ENCODE results near the gene COX5A. TPM values are rescaled to one million over a fixed set of nuclear protein-coding genes. Genes with fewer than 3 reads are reported as not detected.

The COX5A gene
- total and polyA plus RNA-seq, 2 of the 13 experiments (the other 11 are each of a cell fraction or from before 2014, with no cell fraction given): 158 to 218 TPM

GRCh38 chr15:74889883-74890664 lies 47.8 kb downstream of the COX5A start, which contains the start of gene MPI (continued):
- TF ChIP-seq ZNF556 (CRISPR knock-in tag; IDR thresholded peaks at IDR 0.05; ENCODE audit: borderline replicate concordance) (peak; percentile 87; the same call in 1 of the 2 replicates), TBX3 (IDR thresholded peaks at IDR 0.05; ENCODE audit: borderline replicate concordance) (no peak), HDAC6 (IDR thresholded peaks at IDR 0.05; ENCODE audit: low read depth, low read length) (no peak), HNF1B (CRISPR knock-in tag; IDR thresholded peaks at IDR 0.05) (no peak), ZBTB44 (CRISPR knock-in tag; IDR thresholded peaks at IDR 0.05) (peak; percentile 26; the same call in 1 of the 2 replicates), PHF21A (CRISPR knock-in tag; IDR thresholded peaks at IDR 0.05) (peak; percentile 55; the same call in 1 of the 2 replicates), ZNF589 (CRISPR knock-in tag; conservative IDR thresholded peaks at IDR 0.05) (peak; percentile 90; the same call in 1 of the 2 replicates), ESRRA (CRISPR knock-in tag; IDR thresholded peaks at IDR 0.05; ENCODE audit: low read depth) (0 out of 2 replicates have a peak, but pooled peaks have one; percentile 55), ZNF33A (CRISPR knock-in tag; IDR thresholded peaks at IDR 0.05; ENCODE audit: borderline replicate concordance) (0 out of 2 replicates have a peak, but pooled peaks have one; percentile 76)
- TF ChIP-seq, protein P1, sequence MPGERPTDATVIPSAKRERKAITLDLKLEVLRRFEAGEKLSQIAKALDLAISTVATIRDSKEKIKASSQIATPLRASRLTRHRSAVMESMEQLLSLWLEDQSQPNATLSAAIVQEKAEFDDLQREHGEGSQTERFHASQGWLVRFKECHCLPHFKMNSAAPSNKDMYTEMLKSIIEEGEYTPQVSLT (CRISPR knock-in tag; IDR thresholded peaks at IDR 0.05; ENCODE audit: borderline replicate concordance, low read depth): no peak
- TF ChIP-seq, protein P2, sequence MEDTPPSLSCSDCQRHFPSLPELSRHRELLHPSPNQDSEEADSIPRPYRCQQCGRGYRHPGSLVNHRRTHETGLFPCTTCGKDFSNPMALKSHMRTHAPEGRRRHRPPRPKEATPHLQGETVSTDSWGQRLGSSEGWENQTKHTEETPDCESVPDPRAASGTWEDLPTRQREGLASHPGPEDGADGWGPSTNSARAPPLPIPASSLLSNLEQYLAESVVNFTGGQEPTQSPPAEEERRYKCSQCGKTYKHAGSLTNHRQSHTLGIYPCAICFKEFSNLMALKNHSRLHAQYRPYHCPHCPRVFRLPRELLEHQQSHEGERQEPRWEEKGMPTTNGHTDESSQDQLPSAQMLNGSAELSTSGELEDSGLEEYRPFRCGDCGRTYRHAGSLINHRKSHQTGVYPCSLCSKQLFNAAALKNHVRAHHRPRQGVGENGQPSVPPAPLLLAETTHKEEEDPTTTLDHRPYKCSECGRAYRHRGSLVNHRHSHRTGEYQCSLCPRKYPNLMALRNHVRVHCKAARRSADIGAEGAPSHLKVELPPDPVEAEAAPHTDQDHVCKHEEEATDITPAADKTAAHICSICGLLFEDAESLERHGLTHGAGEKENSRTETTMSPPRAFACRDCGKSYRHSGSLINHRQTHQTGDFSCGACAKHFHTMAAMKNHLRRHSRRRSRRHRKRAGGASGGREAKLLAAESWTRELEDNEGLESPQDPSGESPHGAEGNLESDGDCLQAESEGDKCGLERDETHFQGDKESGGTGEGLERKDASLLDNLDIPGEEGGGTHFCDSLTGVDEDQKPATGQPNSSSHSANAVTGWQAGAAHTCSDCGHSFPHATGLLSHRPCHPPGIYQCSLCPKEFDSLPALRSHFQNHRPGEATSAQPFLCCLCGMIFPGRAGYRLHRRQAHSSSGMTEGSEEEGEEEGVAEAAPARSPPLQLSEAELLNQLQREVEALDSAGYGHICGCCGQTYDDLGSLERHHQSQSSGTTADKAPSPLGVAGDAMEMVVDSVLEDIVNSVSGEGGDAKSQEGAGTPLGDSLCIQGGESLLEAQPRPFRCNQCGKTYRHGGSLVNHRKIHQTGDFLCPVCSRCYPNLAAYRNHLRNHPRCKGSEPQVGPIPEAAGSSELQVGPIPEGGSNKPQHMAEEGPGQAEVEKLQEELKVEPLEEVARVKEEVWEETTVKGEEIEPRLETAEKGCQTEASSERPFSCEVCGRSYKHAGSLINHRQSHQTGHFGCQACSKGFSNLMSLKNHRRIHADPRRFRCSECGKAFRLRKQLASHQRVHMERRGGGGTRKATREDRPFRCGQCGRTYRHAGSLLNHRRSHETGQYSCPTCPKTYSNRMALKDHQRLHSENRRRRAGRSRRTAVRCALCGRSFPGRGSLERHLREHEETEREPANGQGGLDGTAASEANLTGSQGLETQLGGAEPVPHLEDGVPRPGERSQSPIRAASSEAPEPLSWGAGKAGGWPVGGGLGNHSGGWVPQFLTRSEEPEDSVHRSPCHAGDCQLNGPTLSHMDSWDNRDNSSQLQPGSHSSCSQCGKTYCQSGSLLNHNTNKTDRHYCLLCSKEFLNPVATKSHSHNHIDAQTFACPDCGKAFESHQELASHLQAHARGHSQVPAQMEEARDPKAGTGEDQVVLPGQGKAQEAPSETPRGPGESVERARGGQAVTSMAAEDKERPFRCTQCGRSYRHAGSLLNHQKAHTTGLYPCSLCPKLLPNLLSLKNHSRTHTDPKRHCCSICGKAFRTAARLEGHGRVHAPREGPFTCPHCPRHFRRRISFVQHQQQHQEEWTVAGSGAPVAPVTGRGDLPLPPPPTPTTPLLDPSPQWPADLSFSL (CRISPR knock-in tag; IDR thresholded peaks at IDR 0.05): no peak
- TF ChIP-seq, protein P3, sequence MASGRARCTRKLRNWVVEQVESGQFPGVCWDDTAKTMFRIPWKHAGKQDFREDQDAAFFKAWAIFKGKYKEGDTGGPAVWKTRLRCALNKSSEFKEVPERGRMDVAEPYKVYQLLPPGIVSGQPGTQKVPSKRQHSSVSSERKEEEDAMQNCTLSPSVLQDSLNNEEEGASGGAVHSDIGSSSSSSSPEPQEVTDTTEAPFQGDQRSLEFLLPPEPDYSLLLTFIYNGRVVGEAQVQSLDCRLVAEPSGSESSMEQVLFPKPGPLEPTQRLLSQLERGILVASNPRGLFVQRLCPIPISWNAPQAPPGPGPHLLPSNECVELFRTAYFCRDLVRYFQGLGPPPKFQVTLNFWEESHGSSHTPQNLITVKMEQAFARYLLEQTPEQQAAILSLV (CRISPR knock-in tag; IDR thresholded peaks at IDR 0.05; ENCODE audit: borderline replicate concordance): peak; percentile 92; the same call in 1 of the 2 replicates
- TF ChIP-seq, protein P4, sequence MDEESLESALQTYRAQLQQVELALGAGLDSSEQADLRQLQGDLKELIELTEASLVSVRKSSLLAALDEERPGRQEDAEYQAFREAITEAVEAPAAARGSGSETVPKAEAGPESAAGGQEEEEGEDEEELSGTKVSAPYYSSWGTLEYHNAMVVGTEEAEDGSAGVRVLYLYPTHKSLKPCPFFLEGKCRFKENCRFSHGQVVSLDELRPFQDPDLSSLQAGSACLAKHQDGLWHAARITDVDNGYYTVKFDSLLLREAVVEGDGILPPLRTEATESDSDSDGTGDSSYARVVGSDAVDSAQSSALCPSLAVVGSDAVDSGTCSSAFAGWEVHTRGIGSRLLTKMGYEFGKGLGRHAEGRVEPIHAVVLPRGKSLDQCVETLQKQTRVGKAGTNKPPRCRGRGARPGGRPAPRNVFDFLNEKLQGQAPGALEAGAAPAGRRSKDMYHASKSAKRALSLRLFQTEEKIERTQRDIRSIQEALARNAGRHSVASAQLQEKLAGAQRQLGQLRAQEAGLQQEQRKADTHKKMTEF (CRISPR knock-in tag; IDR thresholded peaks at IDR 0.05): peak; percentile 81

Data from HepG2 (cell line).